ENCODE data around the gene CDK13. TPM values are rescaled to one million over a fixed set of nuclear protein-coding genes. Genes with fewer than 3 reads are reported as not detected.
A peak's percentile ranks its signal among the peaks of the same experiment; 100 is the strongest.

The CDK13 gene
- total RNA-seq, 2 experiments from 2014 or later, result 46.5 to 48.7 TPM

GRCh38 chr7:39952374-39952773 is 2.3 kb downstream of the CDK13 start:
- Mint-ChIP-seq H3K9me3 (no peaks in the 10 kb centered on the region), H3K4me1 (peaks cover 57% of the 10 kb centered on the region), H3K4me3 (peak overlapping the region; percentile 89), H3K27me3 (no peaks in the 10 kb centered on the region), H3K27ac (peak overlapping the region; percentile 82), H3K36me3 (ENCODE audit: low read depth) (peaks cover 41% of the 10 kb centered on the region)
- ChIA-PET POLR2A (interaction anchor here (1.0 to 5.5 kb wide), 5 partner anchors 10 to 386 kb away, joined by 3 to 45 read pairs (median 5); partner anchors contain the start of genes MPLKIP and SUGCT), CTCF (interaction anchor here (1.2 to 4.3 kb wide), 5 partner anchors 56 to 372 kb away, joined by 3 to 29 read pairs (median 6); no protein-coding TSS in a partner anchor)
- DNase-seq, result no peak

DNA sequence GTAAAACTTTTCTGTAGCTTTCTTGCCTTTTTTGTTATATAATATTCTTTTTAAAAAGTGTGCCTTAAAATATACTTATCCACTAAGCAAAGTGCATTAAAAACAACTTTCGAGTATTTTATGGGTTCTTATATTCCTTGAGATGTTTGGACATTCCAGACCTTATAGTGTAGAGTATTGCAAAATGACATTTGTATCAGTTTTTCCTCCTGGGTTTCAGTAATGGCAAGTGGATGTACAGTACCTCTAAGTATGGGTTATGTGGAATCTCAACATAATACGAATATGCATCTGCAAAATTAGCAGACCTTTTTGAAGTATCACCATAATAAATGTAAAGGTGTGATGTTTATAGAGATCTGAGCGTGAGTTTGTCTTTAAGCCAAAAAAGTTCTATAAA is 2.7 kb downstream of the CDK13 start:
- Mint-ChIP-seq H3K4me1 (peaks cover 58% of the 10 kb centered on the region), H3K9me3 (no peaks in the 10 kb centered on the region), H3K36me3 (ENCODE audit: low read depth) (peaks cover 41% of the 10 kb centered on the region), H3K27ac (no peak overlapping the region), H3K27me3 (no peaks in the 10 kb centered on the region), H3K4me3 (peak overlapping the region; percentile 85)
- CTCF ChIA-PET, result interaction anchor here (1.2 to 4.3 kb wide), 4 partner anchors 57 to 372 kb away, joined by 3 to 29 read pairs (median 6); no protein-coding TSS in a partner anchor
- POLR2A ChIA-PET, result interaction anchor here (1.3 to 5.5 kb wide), 3 partner anchors 44 to 386 kb away, joined by 3 to 45 read pairs (median 5); partner anchors contain the start of genes MPLKIP and SUGCT
- no peak for DNase-seq

GRCh38 chr7:39954694-39955093 is 4.6 kb downstream of the CDK13 start:
- no peaks in the 10 kb centered on the region for H3K9me3 Mint-ChIP-seq
- H3K4me3 Mint-ChIP-seq, result no peak overlapping the region
- no peak for DNase-seq
- ChIA-PET CTCF (interaction anchor here (2.1 kb wide), 1 partner anchor 98 kb away, joined by 7 read pairs; no protein-coding TSS in a partner anchor), POLR2A (interaction anchor here (0.6 kb wide), 1 partner anchor 37 kb away, joined by 3 read pairs; no protein-coding TSS in a partner anchor)
- no peak overlapping the region for H3K27ac Mint-ChIP-seq
- peaks cover 49% of the 10 kb centered on the region for H3K4me1 Mint-ChIP-seq
- no peaks in the 10 kb centered on the region for H3K27me3 Mint-ChIP-seq
- H3K36me3 Mint-ChIP-seq (ENCODE audit: low read depth), result peaks cover 43% of the 10 kb centered on the region

GRCh38 chr7:39958038-39958437 is 8.0 kb downstream of the CDK13 start:
- CTCF ChIA-PET, result interaction anchor here (0.6 to 0.9 kb wide), 3 partner anchors 33 to 1367 kb away, joined by 3 to 4 read pairs (median 4); no protein-coding TSS in a partner anchor
- Mint-ChIP-seq H3K4me1 (peaks cover 47% of the 10 kb centered on the region), H3K4me3 (no peak overlapping the region)

GRCh38 chr7:39967406-39968161 is 17.5 kb downstream of the CDK13 start:
- POLR2A ChIA-PET, result interaction anchor here (1.2 kb wide), 1 partner anchor 10 kb away, joined by 3 read pairs; no protein-coding TSS in a partner anchor
- peaks cover 38% of the 10 kb centered on the region for H3K36me3 Mint-ChIP-seq (ENCODE audit: low read depth)
- H3K4me3 Mint-ChIP-seq, result no peak overlapping the region
- peaks cover 20% of the 10 kb centered on the region for H3K4me1 Mint-ChIP-seq
- no peak overlapping the region for H3K27ac Mint-ChIP-seq
- CTCF ChIA-PET, result no interaction called here
- peaks cover 4% of the 10 kb centered on the region for H3K9me3 Mint-ChIP-seq
- no peak for DNase-seq
- H3K27me3 Mint-ChIP-seq, result no peaks in the 10 kb centered on the region

More at GRCh38 chr7:39958038-39958437, 8.0 kb downstream of the CDK13 start:
- H3K36me3 Mint-ChIP-seq (ENCODE audit: low read depth), result peaks cover 55% of the 10 kb centered on the region
- H3K9me3 Mint-ChIP-seq, result peaks cover 7% of the 10 kb centered on the region
- POLR2A ChIA-PET, result no interaction called here
- no peaks in the 10 kb centered on the region for H3K27me3 Mint-ChIP-seq
- H3K27ac Mint-ChIP-seq, result no peak overlapping the region
- no peak for DNase-seq

DNA sequence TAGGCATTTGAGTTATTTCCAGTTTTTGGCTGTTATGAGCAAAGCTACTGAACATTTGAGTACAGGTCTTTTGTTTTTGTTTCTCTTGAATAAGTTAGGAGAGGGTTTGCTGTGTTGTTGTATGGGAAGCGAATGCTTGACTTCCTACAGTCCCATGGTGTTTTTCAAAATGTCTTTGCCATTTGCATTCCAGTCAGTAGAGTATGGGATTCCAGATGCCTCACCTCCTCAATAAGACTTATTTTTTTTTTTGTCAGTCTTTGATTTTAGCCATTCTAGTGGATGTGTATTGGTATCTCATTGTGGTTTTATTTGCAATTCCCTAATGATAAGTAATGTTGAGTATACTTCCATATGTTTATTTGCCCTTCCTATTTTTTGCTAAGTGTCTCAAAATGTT is 19.4 kb downstream of the CDK13 start:
- Mint-ChIP-seq H3K36me3 (ENCODE audit: low read depth) (peaks cover 33% of the 10 kb centered on the region), H3K4me1 (peaks cover 18% of the 10 kb centered on the region), H3K27ac (no peak overlapping the region)

GRCh38 chr7:39971924-39972323 is 21.9 kb downstream of the CDK13 start:
- POLR2A ChIA-PET, result no interaction called here
- Mint-ChIP-seq H3K36me3 (ENCODE audit: low read depth) (peaks cover 20% of the 10 kb centered on the region), H3K4me1 (peaks cover 13% of the 10 kb centered on the region), H3K27ac (no peak overlapping the region), H3K9me3 (no peaks in the 10 kb centered on the region), H3K4me3 (no peak overlapping the region), H3K27me3 (no peaks in the 10 kb centered on the region)
- DNase-seq, result no peak
- CTCF ChIA-PET, result no interaction called here

More for the DNA sequence above, 19.4 kb downstream of the CDK13 start:
- CTCF ChIA-PET, result no interaction called here
- peaks cover 3% of the 10 kb centered on the region for H3K9me3 Mint-ChIP-seq
- H3K4me3 Mint-ChIP-seq, result no peak overlapping the region
- POLR2A ChIA-PET, result no interaction called here
- H3K27me3 Mint-ChIP-seq, result no peaks in the 10 kb centered on the region
- no peak for DNase-seq

DNA sequence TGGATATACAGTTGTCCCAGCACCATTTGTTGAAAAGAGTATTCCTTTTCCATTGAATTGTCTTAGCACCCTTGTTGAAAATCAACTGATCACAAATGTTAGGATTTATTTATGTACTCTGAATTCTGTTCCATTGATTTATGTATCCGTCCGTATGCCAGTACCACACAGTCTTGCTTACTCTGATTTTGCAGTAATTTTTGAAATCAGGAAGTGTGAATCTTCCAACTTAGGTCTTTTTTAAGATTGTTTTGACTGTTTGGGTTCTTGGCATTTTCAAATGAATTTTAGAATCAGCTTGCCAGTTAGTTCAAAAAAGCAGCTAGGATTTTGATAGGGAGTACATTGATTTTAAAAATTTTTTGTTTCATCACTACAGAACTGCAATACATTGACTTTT is 23.7 kb downstream of the CDK13 start:
- Mint-ChIP-seq H3K4me1 (peaks cover 8% of the 10 kb centered on the region), H3K9me3 (no peaks in the 10 kb centered on the region), H3K27ac (no peak overlapping the region), H3K36me3 (ENCODE audit: low read depth) (peaks cover 9% of the 10 kb centered on the region), H3K27me3 (no peaks in the 10 kb centered on the region), H3K4me3 (no peak overlapping the region)
- CTCF ChIA-PET, result no interaction called here
- DNase-seq, result no peak
- POLR2A ChIA-PET, result interaction anchor here (1.4 kb wide), 1 partner anchor 12 kb away, joined by 3 read pairs; no protein-coding TSS in a partner anchor

- POLR2A ChIA-PET, result interaction anchor here (1.3 to 2.5 kb wide), 2 partner anchors 12 to 29 kb away, joined by 3 to 19 read pairs; partner anchors contain the start of gene CDK13
- CTCF ChIA-PET, result interaction anchor here (1.8 kb wide), 1 partner anchor 82 kb away, joined by 7 read pairs; no protein-coding TSS in a partner anchor
- no peaks in the 10 kb centered on the region for H3K9me3 Mint-ChIP-seq
- peaks cover 3% of the 10 kb centered on the region for H3K36me3 Mint-ChIP-seq (ENCODE audit: low read depth)
- H3K27ac Mint-ChIP-seq, result no peak overlapping the region
- peaks cover 6% of the 10 kb centered on the region for H3K4me1 Mint-ChIP-seq
- H3K4me3 Mint-ChIP-seq, result no peak overlapping the region
- DNase-seq, result no peak
- H3K27me3 Mint-ChIP-seq, result no peaks in the 10 kb centered on the region
Observed at GRCh38 chr7:39978230-39978934, 28.3 kb downstream of the CDK13 start.

DNA sequence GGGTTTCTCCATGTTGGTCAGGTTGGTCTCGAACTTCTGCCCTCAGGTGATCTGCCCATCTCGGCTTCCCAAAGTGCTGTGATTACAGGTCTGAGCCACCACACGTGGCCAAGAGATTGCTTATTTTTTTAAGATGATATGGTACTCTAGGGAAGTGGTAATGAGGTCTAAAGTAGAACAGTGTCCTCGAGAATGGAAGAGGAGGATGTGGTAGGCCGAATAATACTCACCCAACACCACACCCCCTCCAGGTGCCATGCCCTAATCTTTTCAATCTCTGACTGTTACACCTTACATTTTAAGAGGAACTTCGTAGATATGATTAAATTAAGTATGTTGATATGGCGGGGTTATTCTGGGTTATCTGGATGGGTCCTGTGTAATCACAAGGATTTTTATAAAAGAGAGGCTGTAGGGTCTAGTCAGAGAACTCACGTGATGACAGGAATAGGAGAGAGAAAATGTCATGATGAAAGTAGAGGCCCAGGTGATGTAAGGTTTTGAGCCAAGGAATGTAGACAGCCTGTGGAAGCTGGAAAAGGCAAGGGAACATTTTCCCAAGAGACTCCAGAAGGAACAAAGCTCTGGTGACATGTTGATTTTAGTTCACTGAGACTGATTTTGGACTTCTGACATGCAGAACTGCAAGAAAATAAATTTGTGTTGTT is 29.5 kb downstream of the CDK13 start:
- no peak overlapping the region for H3K27ac Mint-ChIP-seq
- CTCF ChIA-PET, result no interaction called here
- H3K4me3 Mint-ChIP-seq, result no peak overlapping the region
- POLR2A ChIA-PET, result interaction anchor here (1.1 to 2.5 kb wide), 2 partner anchors 30 to 155 kb away, joined by 3 to 19 read pairs; partner anchors contain the start of genes CDK13 and SUGCT
- H3K27me3 Mint-ChIP-seq, result no peaks in the 10 kb centered on the region
- DNase-seq, result peak; percentile 47
- H3K36me3 Mint-ChIP-seq (ENCODE audit: low read depth), result no peaks in the 10 kb centered on the region
- no peaks in the 10 kb centered on the region for H3K9me3 Mint-ChIP-seq
- H3K4me1 Mint-ChIP-seq, result peaks cover 8% of the 10 kb centered on the region

- H3K27me3 Mint-ChIP-seq, result no peaks in the 10 kb centered on the region
- POLR2A ChIA-PET, result interaction anchor here (1.3 kb wide), 1 partner anchor 12 kb away, joined by 3 read pairs; no protein-coding TSS in a partner anchor
- CTCF ChIA-PET, result interaction anchor here (2.0 kb wide), 1 partner anchor 89 kb away, joined by 6 read pairs; no protein-coding TSS in a partner anchor
Observed at GRCh38 chr7:39985398-39985918, 35.4 kb downstream of the CDK13 start.

DNA sequence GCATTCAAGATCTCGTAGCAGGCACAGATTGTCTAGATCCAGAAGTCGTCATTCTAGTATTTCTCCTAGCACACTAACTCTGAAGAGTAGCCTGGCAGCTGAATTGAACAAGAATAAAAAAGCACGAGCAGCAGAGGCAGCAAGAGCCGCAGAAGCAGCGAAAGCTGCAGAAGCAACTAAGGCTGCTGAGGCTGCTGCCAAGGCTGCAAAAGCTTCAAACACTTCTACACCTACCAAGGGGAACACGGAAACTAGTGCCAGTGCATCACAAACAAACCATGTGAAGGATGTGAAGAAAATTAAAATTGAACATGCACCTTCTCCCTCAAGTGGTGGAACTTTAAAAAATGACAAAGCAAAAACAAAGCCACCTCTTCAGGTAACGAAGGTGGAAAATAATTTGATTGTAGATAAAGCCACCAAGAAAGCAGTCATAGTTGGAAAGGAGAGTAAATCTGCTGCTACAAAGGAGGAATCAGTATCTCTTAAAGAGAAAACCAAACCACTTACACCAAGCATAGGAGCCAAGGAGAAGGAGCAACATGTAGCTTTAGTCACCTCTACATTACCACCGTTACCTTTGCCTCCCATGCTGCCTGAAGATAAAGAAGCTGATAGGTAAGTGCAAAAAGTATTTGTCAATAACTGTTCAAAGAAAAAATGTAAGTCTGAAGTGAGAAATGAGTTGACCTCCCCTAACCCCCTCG is 37.7 kb downstream of the CDK13 start:
- no peak overlapping the region for H3K27ac Mint-ChIP-seq
- H3K4me1 Mint-ChIP-seq, result peaks cover 33% of the 10 kb centered on the region
- H3K9me3 Mint-ChIP-seq, result no peaks in the 10 kb centered on the region
- peaks cover 21% of the 10 kb centered on the region for H3K36me3 Mint-ChIP-seq (ENCODE audit: low read depth)
- no peak for DNase-seq
- POLR2A ChIA-PET, result interaction anchor here (0.6 kb wide), 1 partner anchor 36 kb away, joined by 3 read pairs; no protein-coding TSS in a partner anchor
- H3K4me3 Mint-ChIP-seq, result no peak overlapping the region
- CTCF ChIA-PET, result no interaction called here
- no peaks in the 10 kb centered on the region for H3K27me3 Mint-ChIP-seq

More at GRCh38 chr7:39985398-39985918, 35.4 kb downstream of the CDK13 start:
- Mint-ChIP-seq H3K4me3 (no peak overlapping the region), H3K36me3 (ENCODE audit: low read depth) (peaks cover 19% of the 10 kb centered on the region), H3K4me1 (peaks cover 36% of the 10 kb centered on the region), H3K9me3 (no peaks in the 10 kb centered on the region), H3K27ac (no peak overlapping the region)
- no peak for DNase-seq
